ENCODE results near the gene PCED1B.

- no peak for TF ChIP-seq HMGA2 (CRISPR knock-in tag; IDR thresholded peaks at IDR 0.05)
- TF ChIP-seq CTCF (IDR thresholded peaks at IDR 0.05) = no peak
- TF ChIP-seq PRDM15 (CRISPR knock-in tag; IDR thresholded peaks at IDR 0.05) = no peak
- TF ChIP-seq TEAD1 (CRISPR knock-in tag; IDR thresholded peaks at IDR 0.05) = no peak
- no peak for TF ChIP-seq ZNF138 (CRISPR knock-in tag; conservative IDR thresholded peaks at IDR 0.05)
- TF ChIP-seq ZNF263 (CRISPR knock-in tag; IDR thresholded peaks at IDR 0.05; ENCODE audit: low read depth) = no peak
- TF ChIP-seq USF2 (CRISPR knock-in tag; IDR thresholded peaks at IDR 0.05) = no peak
- TF ChIP-seq TEAD4 (CRISPR knock-in tag; IDR thresholded peaks at IDR 0.05) = no peak
- TF ChIP-seq ATF1 (CRISPR knock-in tag; IDR thresholded peaks at IDR 0.05) = no peak
- no peak for TF ChIP-seq SP1 (CRISPR knock-in tag; conservative IDR thresholded peaks at IDR 0.05)
- no peak for TF ChIP-seq ATF6 (CRISPR knock-in tag; IDR thresholded peaks at IDR 0.05)
- TF ChIP-seq NFYB (CRISPR knock-in tag; conservative IDR thresholded peaks at IDR 0.05; ENCODE audit: low read depth) = no peak
- no peak for TF ChIP-seq NR2C2 (CRISPR knock-in tag; IDR thresholded peaks at IDR 0.05)
- TF ChIP-seq SMAD4 (CRISPR knock-in tag; IDR thresholded peaks at IDR 0.05) = no peak
These were observed 54.6 kb downstream of the PCED1B start for GRCh38 chr12:47134005-47134404.

All from WTC11 (cell line).